Transverse colon (tissue), 4 donors: Measurements from ENCODE around the gene RIOX2. TPM values are rescaled to one million over a fixed set of nuclear protein-coding genes. Genes with fewer than 3 reads are reported as not detected.

ENCODE experiments used
- DNase-seq: peaks from one replicate; pipeline ENCODE4 v3.0.0-alpha.2; 2019
- H3K27ac ChIP-seq, 4 donors: fragments of 200-600 bp; sonication (generic); 2 replicates each; pipeline ENCODE4 v1.5.1; 2016 to 2018; ENCODE audit warnings: inconsistent platforms in 4 of 4
- H3K27me3 ChIP-seq: fragments of 200-600 bp; sonication (generic); 2 replicates; pipeline ENCODE4 v1.5.1; 2017; ENCODE audit warnings: inconsistent platforms
- H3K36me3 ChIP-seq, 4 donors: fragments of 200-600 bp; sonication (generic); 2 replicates each; pipeline ENCODE4 v1.5.1; 2017 to 2019; ENCODE audit warnings: inconsistent platforms in 4 of 4
- H3K4me1 ChIP-seq, 4 donors: fragments of 200-600 bp; sonication (generic); 2 replicates each; pipeline ENCODE4 v1.5.1; 2017 to 2020; ENCODE audit warnings: inconsistent platforms in 4 of 4
- H3K4me3 ChIP-seq, 4 donors: fragments of 200-600 bp; sonication (generic); 1 replicate in 1 of 4; 2 replicates in 3 of 4; pipeline versions ENCODE4 v1.5.1 to v1.6.1; 2017 to 2019; ENCODE audit warnings: inconsistent platforms in 4 of 4
- H3K9me3 ChIP-seq, 2 donors: fragments of 200-600 bp; sonication (generic); 2 replicates each; pipeline ENCODE4 v1.5.1; 2017 to 2019; ENCODE audit warnings: inconsistent platforms in 2 of 2
- CTCF ChIP-seq, 5 experiments: fragments of 200-600 bp in 3 of 5; fragments of 450-650 bp in 2 of 5; sonication (generic) in 3 of 5; IDR thresholded peaks; 1 replicate in 2 of 5; 2 replicates in 3 of 5; pipeline ENCODE4 v1.5.1; 2016 to 2017; ENCODE audit warnings: antibody characterized with exemption in 5 of 5, inconsistent platforms in 3 of 5, mild to moderate bottlenecking in 2 of 5, moderate library complexity in 1 of 5
- EP300 ChIP-seq: sonication (generic); formaldehyde crosslinking; IDR thresholded peaks from one replicate; pipeline ENCODE4 v1.6.1; 2017; ENCODE audit warnings: antibody characterized with exemption, low read depth
- POLR2A ChIP-seq: fragments of 450-650 bp; IDR thresholded peaks from one replicate; pipeline ENCODE4 v1.6.1; 2016; ENCODE audit warnings: antibody characterized with exemption, mild to moderate bottlenecking, moderate library complexity
- POLR2AphosphoS5 ChIP-seq, 3 donors: sonication (generic); formaldehyde crosslinking; IDR thresholded peaks; one replicate each; pipeline ENCODE4 v1.6.1; 2016; ENCODE audit warnings: antibody characterized with exemption in 3 of 3
- WGBS, 2 donors: methylation state at CpG; one replicate each; pipeline ENCODE4 v1.1.5; 2018; ENCODE audit warnings: low coverage in 1 of 2; 5-methylcytosine and 5-hydroxymethylcytosine counted together
- in situ Hi-C, 4 donors: fragments of 200-750 bp; cut with MboI; loops; one replicate each; pipeline versions ENCODE4 v1.15.0 to v1.15.1; 2017; ENCODE audit warnings: low sequenced_read_pairs in 3 of 4, low pct_ligation_motif_present in 1 of 4, low pct_unique_long_range_greater_than_20kb in 1 of 4
- intact Hi-C: fragments of 100-400 bp; cut with DNase I; formaldehyde crosslinking; loops from one replicate; pipeline ENCODE4 v1.15.1; 2023; ENCODE audit warnings: low total_unique reads
- total RNA-seq, 4 donors: library from RNA; depleted of rRNA; stranded (reverse); fragments of >200 nt; gene quantifications; one replicate each; pipeline ENCODE4 v1.1.0, GENCODE V29; 2016

Gene RIOX2
- total RNA-seq, 4 donors from 2014 or later, result 7.5 to 20.5 (median 13.3) TPM

GRCh38 chr3:97967966-97968365, 4.3 kb downstream of the RIOX2 start:
- no peak for TF ChIP-seq EP300
- no peak for TF ChIP-seq POLR2A
- TF ChIP-seq CTCF (IDR thresholded peaks at IDR 0.05), result no peak
- no peak for TF ChIP-seq POLR2AphosphoS5 (IDR thresholded peaks at IDR 0.05)
- Histone ChIP-seq H3K36me3 (no peaks in the 10 kb centered on the region), H3K27me3 (no peaks in the 10 kb centered on the region), H3K9me3 (no peaks in the 10 kb centered on the region), H3K4me1 (peaks cover 4 to 31% (median 15%) of the 10 kb centered on the region in 4 donors), H3K27ac (no peak overlapping the region), H3K4me3 (no peak overlapping the region)
- 98 to 100% methylated on average over 5 to 8 of the region's 8 CpGs for WGBS, 2 donors
- intact Hi-C loops (no loop called here), in situ Hi-C loops (no loop called here)
- no peak for DNase-seq

GRCh38 chr3:97960993-97961766, 11.1 kb downstream of the RIOX2 start:
- no peak for DNase-seq
- in situ Hi-C loops, result no loop called here
- no peak overlapping the region for H3K27ac ChIP-seq
- H3K9me3 ChIP-seq, result no peaks in the 10 kb centered on the region
- intact Hi-C loops, result no loop called here
- TF ChIP-seq POLR2AphosphoS5 (IDR thresholded peaks at IDR 0.05) (no peak), POLR2A (no peak), EP300 (no peak), CTCF (IDR thresholded peaks at IDR 0.05) (no peak)
- peaks cover 0 to 6% (median 0%) of the 10 kb centered on the region in 4 donors for H3K36me3 ChIP-seq
- no peaks in the 10 kb centered on the region for H3K27me3 ChIP-seq
- peaks cover 6 to 23% (median 10%) of the 10 kb centered on the region in 4 donors for H3K4me1 ChIP-seq
- no peak overlapping the region for H3K4me3 ChIP-seq
- 89 to 90% methylated on average over 8 of the region's 8 CpGs for WGBS, 2 donors

GRCh38 chr3:97960551-97960950, 11.7 kb downstream of the RIOX2 start:
- H3K27me3 ChIP-seq, result no peaks in the 10 kb centered on the region
- in situ Hi-C loops, result no loop called here
- intact Hi-C loops, result no loop called here
- peaks cover 0 to 6% (median 0%) of the 10 kb centered on the region in 4 donors for H3K36me3 ChIP-seq
- DNase-seq, result no peak
- no peak overlapping the region for H3K27ac ChIP-seq
- TF ChIP-seq POLR2A (no peak), EP300 (no peak), POLR2AphosphoS5 (IDR thresholded peaks at IDR 0.05) (no peak), CTCF (IDR thresholded peaks at IDR 0.05) (no peak)
- peaks cover 6 to 20% (median 10%) of the 10 kb centered on the region in 4 donors for H3K4me1 ChIP-seq
- WGBS, 2 donors, result 84 to 91% methylated on average over 5 of the region's 5 CpGs
- H3K4me3 ChIP-seq, result no peak overlapping the region
- H3K9me3 ChIP-seq, result no peaks in the 10 kb centered on the region

GRCh38 chr3:97959872-97960271, 12.4 kb downstream of the RIOX2 start:
- Histone ChIP-seq H3K4me1 (peaks cover 6 to 20% (median 10%) of the 10 kb centered on the region in 4 donors), H3K4me3 (no peak overlapping the region), H3K27me3 (no peaks in the 10 kb centered on the region), H3K36me3 (peaks cover 0 to 6% (median 0%) of the 10 kb centered on the region in 4 donors), H3K9me3 (no peaks in the 10 kb centered on the region), H3K27ac (no peak overlapping the region)
- 88 to 95% methylated on average over 5 of the region's 5 CpGs for WGBS, 2 donors
- no peak for DNase-seq
- TF ChIP-seq POLR2A (no peak), CTCF (IDR thresholded peaks at IDR 0.05) (no peak), POLR2AphosphoS5 (IDR thresholded peaks at IDR 0.05) (no peak), EP300 (no peak)
- intact Hi-C loops (no loop called here), in situ Hi-C loops (no loop called here)
